Measurements from ENCODE around the gene SLC6A19.

SLC6A19 gene

DNA sequence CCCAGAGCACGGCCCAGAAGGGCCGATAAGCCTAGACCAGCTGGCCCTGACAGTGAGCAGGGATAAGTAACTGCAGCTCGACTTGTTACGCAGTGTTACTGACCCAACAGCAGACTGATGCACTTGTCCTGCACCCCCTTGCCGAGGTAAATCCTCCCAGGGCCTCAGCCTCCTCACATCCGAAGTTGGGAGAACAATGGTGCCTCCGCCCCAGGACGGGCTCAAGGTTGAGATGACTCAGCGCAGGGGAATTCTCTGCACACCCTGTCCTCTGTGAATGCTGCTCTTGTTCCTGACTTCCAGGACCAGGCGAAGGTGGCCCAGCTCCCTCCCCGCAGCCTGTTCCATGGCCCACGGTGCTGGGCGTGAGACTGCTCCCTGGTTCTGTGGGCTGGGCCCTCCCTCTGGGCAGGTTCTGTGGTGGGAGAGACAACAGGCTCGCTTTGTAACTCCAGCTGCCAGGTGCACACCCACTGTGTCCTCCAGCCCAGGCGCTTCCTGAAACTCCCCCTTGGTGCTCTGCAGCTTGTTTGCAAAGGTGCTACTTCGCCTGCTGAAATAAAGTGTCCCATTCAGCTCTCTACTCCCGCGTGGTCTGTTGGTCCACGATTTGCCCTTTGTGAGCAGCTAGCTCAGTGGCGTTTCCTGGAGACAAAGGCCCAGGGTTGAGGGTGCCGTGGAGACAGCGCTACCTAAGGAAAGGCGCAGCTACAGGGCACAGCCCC, 40.1 kb upstream of the SLC6A19 start:
- TF ChIP-seq, protein P1, sequence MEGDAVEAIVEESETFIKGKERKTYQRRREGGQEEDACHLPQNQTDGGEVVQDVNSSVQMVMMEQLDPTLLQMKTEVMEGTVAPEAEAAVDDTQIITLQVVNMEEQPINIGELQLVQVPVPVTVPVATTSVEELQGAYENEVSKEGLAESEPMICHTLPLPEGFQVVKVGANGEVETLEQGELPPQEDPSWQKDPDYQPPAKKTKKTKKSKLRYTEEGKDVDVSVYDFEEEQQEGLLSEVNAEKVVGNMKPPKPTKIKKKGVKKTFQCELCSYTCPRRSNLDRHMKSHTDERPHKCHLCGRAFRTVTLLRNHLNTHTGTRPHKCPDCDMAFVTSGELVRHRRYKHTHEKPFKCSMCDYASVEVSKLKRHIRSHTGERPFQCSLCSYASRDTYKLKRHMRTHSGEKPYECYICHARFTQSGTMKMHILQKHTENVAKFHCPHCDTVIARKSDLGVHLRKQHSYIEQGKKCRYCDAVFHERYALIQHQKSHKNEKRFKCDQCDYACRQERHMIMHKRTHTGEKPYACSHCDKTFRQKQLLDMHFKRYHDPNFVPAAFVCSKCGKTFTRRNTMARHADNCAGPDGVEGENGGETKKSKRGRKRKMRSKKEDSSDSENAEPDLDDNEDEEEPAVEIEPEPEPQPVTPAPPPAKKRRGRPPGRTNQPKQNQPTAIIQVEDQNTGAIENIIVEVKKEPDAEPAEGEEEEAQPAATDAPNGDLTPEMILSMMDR (IDR thresholded peaks at IDR 0.05; ENCODE audit: control extremely low read depth, extremely low read depth, low read depth, missing control alignments) = no peak
- no peak for DNase-seq (ENCODE audit: extremely low spot score)
- ChIA-PET POLR2A (no interaction called here), CTCF (interaction anchor here (0.9 to 1.1 kb wide), 2 partner anchors 22 to 23 kb away, joined by 3 read pairs; no protein-coding TSS in a partner anchor)

DNA sequence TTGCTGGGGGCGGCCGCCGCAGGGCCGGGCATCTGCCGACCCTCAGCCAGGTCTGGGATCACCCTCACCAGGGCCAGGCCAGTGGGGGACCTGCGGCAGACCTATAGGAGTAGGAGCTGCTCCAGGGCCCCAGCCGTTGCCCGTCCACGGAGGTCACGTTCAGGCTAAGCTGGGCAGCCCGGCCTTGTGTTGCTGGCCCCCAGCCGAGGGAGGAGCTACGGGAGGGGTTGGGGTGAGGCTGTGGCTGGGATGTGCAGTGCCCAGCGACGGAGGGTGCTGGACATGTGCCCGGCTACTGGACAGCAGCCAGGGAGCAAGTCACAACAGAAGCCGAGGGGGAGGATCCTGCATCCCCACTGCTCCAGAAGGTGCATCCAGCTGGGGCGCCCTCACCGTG, 39.6 kb upstream of the SLC6A19 start:
- ChIA-PET CTCF (interaction anchor here (1.1 to 2.4 kb wide), 2 partner anchors 11 to 21 kb away, joined by 3 to 6 read pairs; no protein-coding TSS in a partner anchor), POLR2A (interaction anchor here (0.7 kb wide), 1 partner anchor 241 kb away, joined by 11 read pairs; no protein-coding TSS in a partner anchor)
- TF ChIP-seq, protein P1 (IDR thresholded peaks at IDR 0.05; ENCODE audit: control extremely low read depth, extremely low read depth, low read depth, missing control alignments) = no peak
- no peak for DNase-seq (ENCODE audit: extremely low spot score)

DNA sequence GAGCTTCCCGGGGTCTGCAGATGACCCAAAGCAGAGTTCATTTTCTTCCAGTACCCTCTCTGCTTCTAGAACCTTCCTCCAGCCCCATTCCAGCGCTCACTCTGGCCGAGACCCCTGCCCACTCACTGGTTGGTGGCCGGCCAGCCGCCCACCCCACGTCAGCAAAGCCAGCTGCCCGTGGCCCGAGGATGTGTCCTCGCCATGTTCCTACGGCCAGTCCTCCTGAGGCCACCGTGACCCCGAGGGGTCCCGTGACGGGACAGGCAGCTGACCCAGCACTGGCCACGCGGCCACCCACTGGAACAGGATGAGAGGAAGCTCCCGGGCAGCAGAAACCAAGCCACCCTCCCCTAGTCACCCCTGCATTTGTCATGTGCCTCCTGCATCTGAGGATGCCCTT, 39.1 kb upstream of the SLC6A19 start:
- CTCF ChIA-PET = interaction anchor here (0.9 to 2.4 kb wide), 2 partner anchors 11 to 12 kb away, joined by 4 to 6 read pairs; no protein-coding TSS in a partner anchor
- DNase-seq (ENCODE audit: extremely low spot score) = no peak
- POLR2A ChIA-PET = interaction anchor here (0.7 kb wide), 1 partner anchor 241 kb away, joined by 11 read pairs; no protein-coding TSS in a partner anchor
- TF ChIP-seq, protein P1 (IDR thresholded peaks at IDR 0.05; ENCODE audit: control extremely low read depth, extremely low read depth, low read depth, missing control alignments) = no peak

DNA sequence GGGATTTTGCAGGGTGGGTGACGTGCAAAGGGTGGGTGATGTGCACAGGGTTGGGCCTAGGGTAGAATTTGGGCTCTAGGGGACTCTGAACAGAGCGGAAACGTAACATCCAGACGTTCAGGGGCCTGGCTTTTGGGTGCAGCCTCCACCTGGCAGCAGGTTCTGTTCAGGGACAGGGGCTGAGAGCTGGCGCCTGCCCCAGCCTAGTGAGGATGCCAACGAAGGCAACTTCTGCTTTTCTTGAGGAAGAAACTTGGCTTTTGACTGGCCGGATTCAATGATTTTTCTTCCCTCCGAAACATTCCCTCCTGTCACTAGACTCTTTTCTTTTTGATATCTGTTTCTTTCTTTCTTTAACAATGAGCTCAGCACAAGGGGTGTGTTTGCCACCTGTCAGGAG, 38.6 kb upstream of the SLC6A19 start:
- ChIA-PET POLR2A (no interaction called here), CTCF (interaction anchor here (0.8 to 2.4 kb wide), 3 partner anchors 10 to 24 kb away, joined by 3 to 6 read pairs (median 4); no protein-coding TSS in a partner anchor)
- DNase-seq (ENCODE audit: extremely low spot score) = no peak
- TF ChIP-seq, protein P1 (IDR thresholded peaks at IDR 0.05; ENCODE audit: control extremely low read depth, extremely low read depth, low read depth, missing control alignments) = no peak

DNA sequence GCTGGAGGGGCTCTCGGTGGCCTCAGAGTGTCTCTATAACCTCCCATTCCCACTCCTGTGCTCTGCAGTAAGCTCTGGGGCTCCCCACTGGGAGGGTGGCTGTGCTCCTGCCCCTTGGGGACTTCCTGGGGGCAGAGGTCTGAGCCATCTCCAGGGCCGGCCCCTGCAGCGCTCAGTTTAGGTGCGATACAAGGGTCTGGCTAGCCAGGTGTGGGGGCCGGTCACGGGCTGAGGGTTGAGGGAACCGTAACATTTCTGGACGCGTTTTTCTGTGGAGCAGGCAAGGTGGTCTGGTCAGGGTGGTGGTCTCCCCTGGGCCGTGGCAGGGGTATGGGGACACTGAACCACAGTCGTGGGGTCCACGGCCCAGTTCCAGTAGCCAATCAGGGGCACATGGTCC, 38.0 kb upstream of the SLC6A19 start:
- no peak for DNase-seq (ENCODE audit: extremely low spot score)
- TF ChIP-seq, protein P1 (IDR thresholded peaks at IDR 0.05; ENCODE audit: control extremely low read depth, extremely low read depth, low read depth, missing control alignments) = no peak
- CTCF ChIA-PET = interaction anchor here (0.8 to 2.4 kb wide), 3 partner anchors 9 to 25 kb away, joined by 3 to 6 read pairs (median 4); no protein-coding TSS in a partner anchor
- POLR2A ChIA-PET = no interaction called here

DNA sequence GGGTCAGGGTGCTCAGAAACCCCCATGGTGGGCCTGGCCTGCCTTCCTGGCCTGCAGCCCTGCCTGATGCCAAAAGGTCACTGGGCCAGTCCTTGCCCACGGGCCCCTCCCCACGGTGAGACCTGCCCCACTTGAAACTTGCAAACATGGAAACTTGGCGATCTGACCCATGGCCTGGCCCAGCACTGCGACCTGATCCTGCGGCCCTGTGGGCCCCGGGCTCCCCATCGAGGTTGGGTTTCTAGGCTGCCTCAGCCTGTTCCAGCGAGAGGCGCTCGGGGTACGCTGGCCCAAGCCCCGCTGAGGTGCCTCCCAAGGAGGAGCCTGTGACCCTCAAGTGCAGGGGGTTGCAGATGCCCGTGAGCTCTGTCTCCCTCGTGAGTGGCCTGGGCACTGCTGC, 37.5 kb upstream of the SLC6A19 start:
- DNase-seq (ENCODE audit: extremely low spot score) = no peak
- ChIA-PET POLR2A (no interaction called here), CTCF (interaction anchor here (2.4 kb wide), 1 partner anchor 9 kb away, joined by 6 read pairs; no protein-coding TSS in a partner anchor)
- TF ChIP-seq, protein P1 (IDR thresholded peaks at IDR 0.05; ENCODE audit: control extremely low read depth, extremely low read depth, low read depth, missing control alignments) = no peak
